Glomerular visceral epithelial cell (primary cell): Measurements from ENCODE around the gene SAP130.

Experiments used
- DNase-seq: peaks from one replicate; pipeline ENCODE4 v3.0.0-alpha.2; 2016; ENCODE audit errors: extremely low spot score

Gene SAP130

DNA sequence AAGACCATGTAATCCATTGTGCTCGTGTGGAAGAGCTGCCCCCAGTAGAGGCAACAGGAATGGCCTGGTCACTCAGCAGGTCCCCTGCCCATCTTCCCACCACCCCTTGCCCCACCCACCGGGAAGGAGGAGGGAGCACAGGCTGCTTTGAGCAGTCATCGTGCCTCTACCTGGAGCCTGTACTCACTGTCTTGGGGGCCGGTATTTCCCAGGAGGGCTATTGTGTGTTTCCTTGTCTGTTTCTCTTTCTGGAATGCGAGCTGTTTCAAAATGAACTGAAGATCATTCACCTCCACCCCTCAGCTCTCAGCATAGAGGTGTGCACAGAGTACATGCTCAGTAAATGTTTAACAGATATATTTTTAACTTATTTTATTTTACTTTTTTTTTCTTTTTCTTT, 134.4 kb downstream of the SAP130 start:
- DNase-seq: no peak

DNA sequence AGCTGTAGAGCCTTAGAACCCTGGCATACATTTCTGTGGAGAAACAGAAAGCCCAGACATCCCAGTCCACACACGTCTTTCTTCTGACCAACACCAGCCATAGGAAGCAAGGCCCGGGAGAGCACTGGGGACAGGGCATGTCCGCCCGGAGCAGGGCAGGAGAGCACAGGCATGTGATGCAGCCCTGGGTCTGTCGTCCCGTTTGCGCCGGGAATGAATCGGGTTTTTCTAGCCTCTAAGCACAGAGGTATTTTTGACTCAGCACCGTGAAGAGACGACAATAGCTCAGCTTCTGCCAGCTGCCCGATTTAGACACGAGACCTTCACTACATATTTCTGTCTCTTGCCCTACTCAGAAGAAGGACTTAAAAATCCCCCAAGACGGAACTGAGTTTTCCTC, 134.8 kb downstream of the SAP130 start:
- no peak for DNase-seq

DNA sequence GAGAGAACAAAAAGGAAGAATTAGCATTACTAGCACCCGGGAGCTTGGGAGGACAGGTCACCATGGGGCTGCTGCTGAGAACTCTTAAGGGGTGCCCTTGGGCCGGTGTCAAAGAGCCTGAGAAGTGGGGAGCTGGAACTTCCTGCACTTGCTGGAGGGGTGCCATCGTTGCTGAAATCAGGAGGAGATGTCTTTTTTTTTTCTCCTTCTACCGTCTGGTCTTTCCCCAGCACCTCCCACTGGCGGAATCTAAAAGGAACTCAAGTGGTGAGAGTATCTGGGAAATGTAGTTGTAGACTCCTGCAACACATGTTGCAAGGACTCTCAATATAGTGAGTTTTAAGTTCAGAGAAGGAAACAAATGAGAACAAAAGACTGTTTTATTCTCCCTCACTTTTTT, 136.0 kb downstream of the SAP130 start:
- no peak for DNase-seq
